GM12875 (cell line): Measurements from ENCODE around the gene KRTAP12-3.
"Not testable (repeated sequence)": the region's sequence is repeated elsewhere in the genome, so short reads cannot be mapped to it uniquely, and the experiment has no call there.

Experiments used
- H3K4me3 ChIP-seq: one replicate; pipeline ENCODE4 v1.5.1; 2011; ENCODE audit warnings: low read depth, low read length, control low read depth
- CTCF ChIP-seq: IDR thresholded peaks from 2 replicates; pipeline ENCODE4 v1.5.1; 2011; ENCODE audit warnings: low read depth, mild to moderate bottlenecking, control low read depth, inconsistent platforms, low read length, moderate library complexity, borderline replicate concordance; ENCODE audit not compliant: insufficient read depth

The KRTAP12-3 gene

DNA sequence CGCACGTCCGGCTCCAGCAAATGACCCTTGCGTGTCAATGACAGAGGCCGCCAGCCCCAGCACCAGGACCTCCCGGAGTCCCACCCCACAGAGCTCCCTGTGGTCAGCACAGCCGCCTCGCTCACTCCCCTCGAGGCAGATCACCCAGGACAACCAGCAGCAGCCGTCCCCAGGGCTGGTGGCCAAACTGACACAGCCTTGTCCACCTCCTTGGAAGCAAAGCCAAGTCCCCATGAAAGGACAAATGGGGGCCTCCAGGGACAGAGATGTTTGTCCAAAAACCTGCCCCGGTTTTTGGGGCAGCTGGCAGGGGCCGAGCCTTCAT, 18.4 kb upstream of the KRTAP12-3 start:
- H3K4me3 ChIP-seq = no peak overlapping the region
- no peak for TF ChIP-seq CTCF

DNA sequence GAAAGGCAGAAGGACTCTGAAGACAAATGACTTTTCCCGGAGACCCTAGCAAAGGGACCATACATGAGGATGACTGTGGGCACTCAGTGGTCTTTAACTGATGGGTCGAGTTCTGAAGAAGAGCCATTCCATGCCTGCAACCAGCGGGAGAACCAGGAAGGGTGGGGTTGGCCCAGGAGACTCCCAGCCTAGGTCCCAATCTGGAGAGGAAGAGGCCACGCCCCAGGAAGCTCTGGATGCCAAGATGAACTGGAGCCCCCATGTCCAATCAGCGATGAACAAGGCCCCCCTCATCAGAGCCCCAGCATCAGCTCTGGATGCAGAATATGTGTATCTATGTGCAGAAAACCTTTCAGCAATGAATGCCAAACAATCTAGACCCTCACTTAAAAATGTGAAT, 17.0 kb upstream of the KRTAP12-3 start:
- H3K4me3 ChIP-seq = no peak overlapping the region
- no peak for TF ChIP-seq CTCF

DNA sequence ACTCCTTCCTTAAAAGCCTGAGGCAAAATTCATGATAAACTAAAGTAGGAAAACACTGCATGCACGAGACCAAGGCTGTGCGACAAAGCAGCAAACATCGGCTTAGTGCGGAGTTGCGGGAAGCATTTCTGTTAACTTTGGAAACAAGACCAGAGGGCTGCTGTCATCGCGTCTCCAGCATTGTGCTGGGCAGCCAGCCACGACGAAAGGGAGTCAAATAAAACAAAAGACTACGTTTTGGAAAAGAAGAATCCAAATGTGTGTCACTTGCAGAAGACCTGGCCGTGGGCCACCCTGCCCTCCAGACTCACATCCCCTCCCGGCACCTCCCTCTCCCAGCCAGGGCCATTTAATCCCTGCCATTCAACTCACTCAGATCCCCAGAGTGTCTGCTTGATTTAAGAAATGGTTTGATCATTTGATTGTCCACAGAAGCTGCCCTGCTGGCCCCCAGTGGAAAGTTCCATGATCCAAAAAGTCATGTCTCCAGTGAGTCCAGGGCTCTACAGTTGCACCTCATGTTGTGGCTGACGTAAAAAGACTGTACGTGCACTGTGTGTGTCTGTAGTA, 13.9 kb upstream of the KRTAP12-3 start:
- no peak overlapping the region for H3K4me3 ChIP-seq
- no peak for TF ChIP-seq CTCF

DNA sequence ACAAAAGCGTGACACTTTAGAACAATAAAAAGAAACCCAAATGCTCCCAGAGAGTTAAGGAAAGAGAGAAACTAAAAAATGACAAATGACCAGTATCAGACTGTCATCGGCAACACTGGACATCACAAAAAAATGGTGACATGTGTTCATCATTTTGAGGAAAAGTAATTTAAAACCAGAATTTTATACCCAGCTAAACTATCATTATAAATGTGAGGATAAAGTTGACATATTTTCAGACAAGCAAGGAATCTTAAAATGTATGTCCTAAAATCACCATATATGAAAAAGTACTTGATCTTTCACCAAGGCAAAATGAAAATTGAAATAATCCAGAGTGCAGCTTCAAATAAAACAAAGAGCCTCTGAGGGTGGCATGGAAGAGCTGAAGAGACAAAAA, 12.9 kb upstream of the KRTAP12-3 start:
- no peak for TF ChIP-seq CTCF

GRCh38 chr21:44646366-44647221, 11.1 kb upstream of the KRTAP12-3 start, which contains the start of gene KRTAP10-11:
KRTAP10-11 (plus strand) TSS chr21:44646414; CDS start chr21:44646459, 45 bp downstream.
- not testable (repeated sequence) for H3K4me3 ChIP-seq

More for the DNA sequence above, 12.9 kb upstream of the KRTAP12-3 start:
- H3K4me3 ChIP-seq = no peak overlapping the region

DNA sequence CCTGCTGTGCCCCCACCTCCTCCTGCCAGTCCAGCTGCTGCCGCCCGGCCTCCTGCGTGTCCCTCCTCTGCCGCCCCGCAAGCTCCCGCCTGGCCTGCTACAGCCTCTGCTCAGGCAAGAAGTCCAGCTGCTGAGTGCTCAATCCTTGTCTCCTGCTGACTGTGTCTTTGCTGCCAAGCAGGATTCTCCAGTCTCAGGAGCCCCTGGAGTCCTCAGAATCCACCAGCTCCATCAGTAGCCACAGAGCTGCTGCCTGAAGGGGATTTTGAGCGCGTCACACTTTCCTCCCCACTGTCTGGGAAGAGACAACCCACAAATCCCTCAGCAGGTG, 10.5 kb upstream of the KRTAP12-3 start:
- H3K4me3 ChIP-seq = no peak overlapping the region
- no peak for TF ChIP-seq CTCF

- no peak overlapping the region for H3K4me3 ChIP-seq
- no peak for TF ChIP-seq CTCF
Measured at GRCh38 chr21:44648557-44649311, 9.0 kb upstream of the KRTAP12-3 start.
